OCI-LY7 (cell line): ENCODE data around the gene DGCR8. TPM values are rescaled to one million over a fixed set of nuclear protein-coding genes. Genes with fewer than 3 reads are reported as not detected.

ENCODE experiments used
- BruUV-seq: library from RNA; stranded (reverse); fragments of 400-500 nt; replicated peaks from 2 replicates; lab custom pipeline; 2021; lab: Mats Ljungman, UMichigan
- CTCF ChIA-PET: fragments of 300-600 bp; sonication (Branson Sonifier 250); formaldehyde crosslinking; loops from one replicate; lab custom pipeline; 2022; ENCODE audit warnings: antibody characterized with exemption; ENCODE audit not compliant: unreplicated experiment; lab: Charles Lee
- POLR2A ChIA-PET: fragments of 300-600 bp; sonication (Branson Sonifier 250); formaldehyde crosslinking; loops from one replicate; lab custom pipeline; 2022; ENCODE audit warnings: antibody characterized with exemption; lab: Charles Lee
- DNase-seq: peaks from one replicate; pipeline ENCODE4 v3.0.0-alpha.2; 2015; ENCODE audit warnings: low spot score
- H2AFZ ChIP-seq: fragments of 200-600 bp; sonication (generic), shearing (Covaris generic); 2 replicates; pipeline ENCODE4 v1.6.1; 2014; ENCODE audit warnings: mild to moderate bottlenecking, antibody characterized with exemption, low read length, moderate library complexity
- H3K27ac ChIP-seq: fragments of 200-600 bp; sonication (generic); 2 replicates; pipeline ENCODE4 v1.5.1; 2014; ENCODE audit warnings: mixed run types, low read depth, mild to moderate bottlenecking, moderate library complexity, low read length, inconsistent platforms; ENCODE audit not compliant: poor library complexity, severe bottlenecking
- H3K36me3 ChIP-seq: fragments of 200-600 bp; sonication (generic); 2 replicates; pipeline ENCODE4 v1.6.1; 2014; ENCODE audit warnings: mild to moderate bottlenecking, antibody characterized with exemption, low read length, moderate library complexity, mixed read lengths; ENCODE audit not compliant: insufficient read depth
- H3K4me1 ChIP-seq: fragments of 200-600 bp; sonication (generic); 2 replicates; pipeline ENCODE4 v1.5.1; 2014; ENCODE audit warnings: mild to moderate bottlenecking, low read length; ENCODE audit not compliant: insufficient read depth, poor library complexity, severe bottlenecking
- H3K4me2 ChIP-seq: fragments of 200-600 bp; sonication (generic); 2 replicates; pipeline ENCODE4 v1.6.1; 2014; ENCODE audit warnings: mild to moderate bottlenecking, low read length
- H3K4me3 ChIP-seq: fragments of 200-600 bp; sonication (generic); 2 replicates; pipeline ENCODE4 v1.5.1; 2014; ENCODE audit warnings: mild to moderate bottlenecking, low read depth, low read length; ENCODE audit not compliant: poor library complexity, severe bottlenecking
- H3K79me2 ChIP-seq: fragments of 200-600 bp; sonication (generic); 2 replicates; pipeline ENCODE4 v1.6.1; 2016; ENCODE audit warnings: low read depth, mild to moderate bottlenecking, low read length, moderate library complexity, mixed read lengths; ENCODE audit not compliant: insufficient read depth
- H3K9me2 ChIP-seq: fragments of 200-600 bp; sonication (generic); 2 replicates; pipeline ENCODE4 v1.6.1; 2016; ENCODE audit warnings: mild to moderate bottlenecking, low read length, mixed read lengths; ENCODE audit not compliant: insufficient read depth
- H3K9me3 ChIP-seq: fragments of 200-600 bp; sonication (generic); 2 replicates; pipeline ENCODE4 v1.6.1; 2014; ENCODE audit warnings: mild to moderate bottlenecking, mixed run types, low read length, mixed read lengths
- H4K20me1 ChIP-seq: fragments of 200-600 bp; sonication (generic); 2 replicates; pipeline ENCODE4 v1.6.1; 2014; ENCODE audit warnings: mild to moderate bottlenecking, antibody characterized with exemption, low read length, moderate library complexity, mixed read lengths; ENCODE audit not compliant: insufficient read depth
- CTCF ChIP-seq: fragments of 200-600 bp; sonication (generic); conservative IDR thresholded peaks from 2 replicates; pipeline ENCODE4 v1.5.1; 2014; ENCODE audit warnings: mild to moderate bottlenecking, antibody characterized with exemption, low read length, moderate library complexity, mixed read lengths
- EZH2phosphoT487 ChIP-seq: fragments of 200-600 bp; sonication (generic); IDR thresholded peaks from 2 replicates; pipeline ENCODE4 v1.6.1; 2018; ENCODE audit warnings: low read depth, borderline replicate concordance, mild to moderate bottlenecking, mixed run types, antibody characterized with exemption, low read length, moderate library complexity, mixed read lengths
- intact Hi-C: fragments of 100-400 bp; cut with micrococcal nuclease; formaldehyde crosslinking; loops from one replicate; pipeline ENCODE4 v1.10.0; 2022; ENCODE audit not compliant: unreplicated experiment
- total RNA-seq, 2 experiments: library from RNA; depleted of rRNA in 1 of 2; stranded (reverse); fragments of >200 nt in 1 of 2; shearing (Covaris generic) in 1 of 2; gene quantifications; 2 replicates each; pipeline ENCODE4 v1.2.3, GENCODE V29; 2014 to 2022

Gene DGCR8
- total RNA-seq, 2 experiments from 2014 or later, result 49.5 to 68.2 TPM

DNA sequence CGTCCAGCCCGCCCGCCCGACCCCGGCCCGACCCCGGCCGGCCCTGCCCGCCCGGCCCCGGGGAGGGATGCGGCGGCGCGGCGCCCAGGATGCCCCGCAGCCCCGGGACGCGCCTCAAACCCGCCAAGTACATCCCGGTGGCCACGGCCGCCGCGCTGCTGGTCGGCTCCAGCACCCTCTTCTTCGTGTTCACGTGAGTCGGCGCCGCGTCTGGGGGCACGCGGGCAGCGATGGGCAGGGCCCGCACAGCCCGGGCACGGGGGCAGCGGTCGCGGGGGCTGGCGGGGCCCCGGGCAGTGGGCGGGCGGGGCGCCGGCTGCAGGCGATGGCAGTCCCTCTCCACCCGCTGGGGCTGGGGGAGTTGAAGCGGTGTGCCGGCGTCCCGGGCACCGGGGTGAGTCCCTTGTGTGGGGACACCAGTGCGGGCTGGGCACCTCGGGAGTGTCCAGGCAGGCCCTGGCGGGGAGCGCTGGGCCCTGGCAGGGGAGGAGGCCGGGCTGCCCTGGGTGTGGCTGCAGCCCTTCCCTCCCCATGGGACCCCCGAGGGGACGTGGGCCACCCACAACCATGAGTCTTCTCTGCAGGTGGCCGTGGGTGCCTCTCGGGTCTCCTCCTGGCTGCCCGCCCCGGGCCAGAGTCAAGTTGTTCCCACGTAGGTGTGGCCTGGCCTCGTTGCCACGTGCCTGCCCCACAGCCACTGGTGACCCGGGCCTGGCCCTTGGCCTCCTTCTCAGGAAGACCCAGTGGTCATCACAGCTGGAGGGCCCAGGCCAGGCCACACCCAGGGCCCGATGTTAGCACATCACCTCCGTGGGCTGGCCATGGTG lies 52.0 kb downstream of the DGCR8 start:
- Histone ChIP-seq H4K20me1 (peaks cover 4% of the 10 kb centered on the region; the same call in 1 of the 2 replicates), H3K36me3 (peaks cover 18% of the 10 kb centered on the region), H3K79me2 (no peaks in the 10 kb centered on the region), H3K4me2 (no peak overlapping the region), H3K27ac (no peak overlapping the region), H3K9me2 (no peaks in the 10 kb centered on the region), H3K4me1 (peaks cover 22% of the 10 kb centered on the region), H2AFZ (no peak overlapping the region), H3K9me3 (no peaks in the 10 kb centered on the region), H3K4me3 (no peak overlapping the region)
- ChIA-PET POLR2A (no interaction called here), CTCF (no interaction called here)
- BruUV-seq, result no TSS peak
- TF ChIP-seq EZH2phosphoT487 (peak; percentile 74; the same call in 1 of the 2 replicates), CTCF (no peak)
- DNase-seq, result no peak
- intact Hi-C loops, result no loop called here

DNA sequence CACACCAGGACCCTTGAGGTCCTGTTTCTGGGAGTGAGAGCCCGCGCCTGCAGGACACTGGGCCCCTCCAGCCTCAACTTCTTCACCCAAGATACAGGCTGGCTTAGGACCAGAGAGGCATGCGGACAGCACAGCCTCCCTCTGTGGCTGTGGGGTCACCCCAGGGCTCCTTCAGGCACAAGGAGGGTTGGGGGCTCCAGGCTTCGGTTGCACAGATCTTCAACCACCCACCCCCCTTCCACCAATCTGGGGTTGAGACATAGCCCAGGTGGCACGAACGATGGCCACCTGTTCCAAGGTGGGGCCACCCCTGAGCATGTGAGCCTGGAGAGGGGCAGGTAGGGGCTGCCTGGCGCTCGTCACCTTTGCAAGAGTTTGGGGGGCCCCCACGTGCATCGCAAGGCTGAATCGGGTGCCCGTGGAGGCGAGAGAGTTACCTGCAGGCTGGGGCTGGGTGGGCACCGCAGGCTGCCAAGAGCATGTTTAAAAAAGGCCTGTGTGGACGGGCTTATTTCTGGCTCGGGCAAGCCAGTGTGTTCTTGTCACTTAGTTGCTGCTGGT lies 52.7 kb downstream of the DGCR8 start:
- intact Hi-C loops, result no loop called here
- H3K9me2 ChIP-seq, result no peaks in the 10 kb centered on the region
- peaks cover 11% of the 10 kb centered on the region for H3K36me3 ChIP-seq
- DNase-seq, result no peak
- ChIA-PET CTCF (no interaction called here), POLR2A (no interaction called here)
- no peaks in the 10 kb centered on the region for H3K79me2 ChIP-seq
- no TSS peak for BruUV-seq
- H3K4me1 ChIP-seq, result peaks cover 22% of the 10 kb centered on the region
- no peaks in the 10 kb centered on the region for H3K9me3 ChIP-seq
- H3K4me3 ChIP-seq, result no peak overlapping the region
- H3K27ac ChIP-seq, result no peak overlapping the region
- no peak overlapping the region for H2AFZ ChIP-seq
- H3K4me2 ChIP-seq, result no peak overlapping the region
- no peak for TF ChIP-seq EZH2phosphoT487
- no peak for TF ChIP-seq CTCF
- peaks cover 4% of the 10 kb centered on the region; the same call in 1 of the 2 replicates for H4K20me1 ChIP-seq
